PC-9 (cell line): ENCODE measurements around the gene EDAR.

Experiments used
- CTCF ChIP-seq: fragments of 200-600 bp; sonication (generic); conservative IDR thresholded peaks from 2 replicates; pipeline ENCODE4 v1.6.1; 2017; ENCODE audit warnings: mixed run types, antibody characterized with exemption, mild to moderate bottlenecking, moderate library complexity
- EZH2 ChIP-seq: fragments of 200-600 bp; sonication (generic); IDR thresholded peaks from 2 replicates; pipeline ENCODE4 v1.8.0; 2017; ENCODE audit warnings: antibody characterized with exemption, low read depth

DNA sequence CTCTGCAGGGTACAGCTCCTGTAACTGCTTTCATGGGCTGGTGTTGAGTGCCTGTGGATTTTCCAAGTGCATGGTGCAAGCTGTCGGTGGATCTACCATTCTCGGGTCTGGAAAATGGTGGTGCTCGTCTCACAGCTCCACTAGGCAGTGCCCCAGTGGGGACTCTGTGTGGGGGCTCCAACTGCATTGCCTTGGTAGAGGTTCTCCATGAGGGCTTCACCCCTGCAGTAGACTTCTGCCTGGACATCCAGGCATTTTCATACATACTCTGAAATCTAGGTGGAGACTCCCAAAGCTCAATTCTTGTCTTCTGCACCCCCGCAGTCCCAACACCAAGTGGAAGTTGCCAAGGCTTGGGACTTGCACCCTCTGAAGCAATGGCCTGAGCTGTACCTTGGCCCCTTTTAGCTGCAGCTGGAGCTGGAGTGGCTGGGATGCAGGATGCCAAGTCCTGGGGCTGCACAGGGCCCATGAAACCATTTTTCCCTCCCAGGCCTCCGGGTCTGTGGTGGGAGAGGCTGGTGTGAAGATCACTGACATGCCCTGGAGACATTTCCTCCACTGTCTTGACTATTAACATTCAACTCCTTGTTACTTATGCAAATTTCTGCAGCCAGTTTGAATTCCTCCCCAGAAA lies 41.6 kb downstream of the EDAR start:
- TF ChIP-seq CTCF, result no peak
- no peak for TF ChIP-seq EZH2
